IPS DF 19.7 (cell line): Measurements from ENCODE around the gene DTNBP1.

Source experiments
- DNase-seq: peaks from one replicate; pipeline ENCODE4 v3.0.0-alpha.2; 2013; ENCODE audit warnings: low read depth, low spot score

DTNBP1 gene

DNA sequence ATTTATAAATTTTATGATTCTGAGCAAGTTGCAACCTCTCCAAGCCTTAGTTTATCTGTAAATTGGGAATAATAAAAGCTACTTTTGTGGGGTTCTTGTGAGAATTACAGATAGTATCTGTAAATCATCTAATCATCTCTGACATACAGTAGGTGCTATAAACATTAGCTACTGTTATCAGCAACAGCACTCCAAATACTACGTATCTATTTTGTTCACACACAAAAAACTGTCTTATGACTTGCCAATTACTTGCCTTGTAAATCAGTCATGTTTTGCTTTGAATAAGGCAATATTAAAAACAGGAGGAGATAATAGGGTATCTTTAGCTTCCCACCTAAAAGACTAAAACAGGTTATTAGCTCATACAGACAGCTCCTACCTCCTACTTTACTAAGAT, 36.7 kb downstream of the DTNBP1 start:
- no peak for DNase-seq

GRCh38 chr6:15623276-15624116, 39.3 kb downstream of the DTNBP1 start:
- no peak for DNase-seq

- no peak for DNase-seq
Measured at GRCh38 chr6:15622045-15622740, 40.6 kb downstream of the DTNBP1 start.

DNA sequence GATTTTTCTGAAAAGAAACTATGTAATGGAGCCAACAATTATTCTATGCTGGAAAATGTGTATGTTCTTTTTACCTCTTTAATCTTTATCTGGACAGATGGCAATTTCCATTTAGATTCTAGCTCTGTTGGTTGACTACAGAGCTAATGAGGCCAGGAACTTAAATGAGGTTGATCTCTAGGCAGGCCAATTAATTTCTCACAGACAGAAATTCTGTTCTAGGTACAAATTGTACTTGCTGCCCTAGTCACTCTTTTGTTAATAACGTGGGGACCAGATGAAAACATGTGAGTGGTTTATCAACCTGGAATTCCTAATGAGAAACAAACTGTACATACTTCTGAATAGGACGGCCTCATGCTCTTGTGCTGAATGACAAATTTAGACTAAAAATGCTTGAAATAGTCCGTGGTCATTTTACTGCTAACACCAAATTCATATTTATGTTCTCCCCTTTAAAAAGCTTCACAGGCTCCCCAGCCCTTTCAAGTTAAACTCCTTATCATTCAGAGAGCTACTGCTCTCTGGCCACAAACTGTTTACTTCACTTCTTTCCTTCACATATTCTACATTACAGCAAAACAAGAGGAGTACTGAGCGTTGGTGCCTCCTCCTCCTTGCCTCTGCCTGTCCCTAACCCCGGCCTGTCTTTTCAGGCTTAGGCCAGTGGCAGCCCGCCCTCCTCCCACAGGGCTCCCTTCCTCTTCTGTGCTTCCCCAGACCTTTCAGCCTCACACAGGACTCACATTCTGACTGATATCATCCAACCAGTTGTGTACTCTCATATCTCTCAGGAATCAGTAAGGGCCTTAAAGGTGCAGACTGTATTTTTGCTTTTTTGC, 41.4 kb downstream of the DTNBP1 start:
- DNase-seq: no peak

DNA sequence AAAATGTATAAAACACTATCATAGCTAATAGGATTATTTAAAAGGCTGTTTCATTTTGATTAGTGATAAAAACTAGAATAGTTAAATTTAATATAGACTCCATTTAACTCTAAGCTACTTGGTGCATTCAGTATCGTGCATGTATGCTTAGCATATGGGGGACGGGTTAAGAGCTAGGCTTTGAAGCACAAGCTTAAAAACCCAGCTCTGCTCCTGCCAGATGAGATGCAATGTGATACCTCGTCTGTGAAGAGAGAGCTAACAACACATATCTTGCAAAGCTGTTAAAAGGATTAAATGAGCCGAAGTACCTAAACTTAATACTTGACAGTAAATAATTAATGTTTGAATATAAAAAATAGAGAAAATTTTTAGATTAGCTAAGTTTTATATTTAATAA, 42.2 kb downstream of the DTNBP1 start:
- no peak for DNase-seq

GRCh38 chr6:15619330-15619729, 43.5 kb downstream of the DTNBP1 start:
- DNase-seq: no peak

DNA sequence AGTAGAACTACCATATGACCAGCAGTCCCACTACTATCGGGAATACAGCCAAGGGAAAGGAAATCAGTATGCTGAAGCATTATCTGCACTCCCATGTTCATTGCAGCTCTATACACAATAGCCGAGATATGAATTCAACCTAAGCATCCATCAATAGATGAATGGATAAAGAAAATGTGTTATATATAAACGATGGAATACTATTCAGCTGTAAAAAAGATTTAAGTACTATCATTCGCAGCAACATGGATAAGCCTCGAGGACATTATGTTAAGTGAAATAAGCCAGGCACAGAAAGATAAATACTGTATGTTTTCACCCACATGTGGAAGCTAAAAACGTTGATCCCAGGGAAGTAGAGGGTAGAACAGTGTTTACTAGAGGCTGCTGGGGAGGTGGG, 44.1 kb downstream of the DTNBP1 start:
- no peak for DNase-seq

- DNase-seq: no peak
Measured at GRCh38 chr6:15616261-15616660, 46.6 kb downstream of the DTNBP1 start.

- DNase-seq: no peak
Measured at GRCh38 chr6:15615802-15616201, 47.0 kb downstream of the DTNBP1 start.

DNA sequence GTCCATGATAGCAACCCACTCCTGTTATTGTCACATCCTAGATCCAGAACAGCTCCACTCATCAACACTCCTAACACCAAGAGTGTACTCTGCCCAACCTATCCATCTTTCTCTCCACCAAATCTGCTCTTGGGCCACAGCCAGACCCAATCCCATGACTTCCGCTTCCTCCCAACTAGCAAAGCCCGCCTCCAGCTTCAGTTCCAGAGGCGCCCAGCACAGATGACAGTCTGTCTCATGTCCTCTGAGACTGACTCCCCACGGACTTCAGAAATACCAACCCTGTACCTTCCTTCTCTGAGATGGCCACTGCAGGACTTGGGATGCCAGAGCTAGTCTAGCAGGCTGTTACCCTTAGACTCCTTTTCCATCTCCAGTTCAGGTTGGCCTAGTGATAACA, 48.6 kb downstream of the DTNBP1 start:
- no peak for DNase-seq

DNA sequence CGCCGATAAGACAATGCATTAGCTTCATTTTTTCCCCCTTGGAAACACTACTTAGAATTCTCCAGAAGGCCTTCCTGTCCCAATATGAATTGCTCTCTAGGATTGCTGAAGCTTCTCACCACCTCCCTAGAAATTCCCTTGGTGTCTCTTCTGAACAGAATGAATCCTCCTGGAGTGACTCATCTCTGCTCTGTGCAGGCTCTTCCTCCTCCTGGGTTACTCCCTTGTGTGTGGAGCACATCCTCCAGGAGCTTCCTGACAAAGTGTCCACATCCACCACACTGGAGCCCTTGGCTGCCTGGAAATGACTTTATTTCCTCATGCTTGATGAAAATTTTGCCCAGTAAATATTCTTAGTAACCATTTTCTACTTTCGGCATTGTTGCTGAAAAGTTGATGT, 54.4 kb downstream of the DTNBP1 start:
- DNase-seq: no peak

- no peak for DNase-seq
Measured at GRCh38 chr6:15607603-15608002, 55.2 kb downstream of the DTNBP1 start.

DNA sequence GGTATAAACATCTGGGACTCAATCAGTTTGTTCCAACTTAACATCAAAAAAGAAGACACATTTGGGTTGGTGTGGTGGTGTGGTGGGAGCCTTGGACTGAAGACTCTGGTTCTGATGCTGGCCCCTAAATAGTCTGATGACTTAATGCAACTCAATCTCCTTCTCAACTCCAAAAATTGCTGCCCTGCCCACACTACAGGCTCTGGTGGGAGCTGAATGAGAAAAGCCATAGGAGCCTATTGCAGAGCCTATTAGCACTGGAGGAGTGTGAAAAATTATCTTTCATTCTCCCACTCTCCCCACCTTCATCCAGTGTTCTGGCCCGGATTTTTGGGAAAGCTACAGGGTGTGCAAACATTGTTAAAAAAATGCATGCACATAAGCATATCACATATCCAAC, 56.5 kb downstream of the DTNBP1 start:
- DNase-seq: no peak

DNA sequence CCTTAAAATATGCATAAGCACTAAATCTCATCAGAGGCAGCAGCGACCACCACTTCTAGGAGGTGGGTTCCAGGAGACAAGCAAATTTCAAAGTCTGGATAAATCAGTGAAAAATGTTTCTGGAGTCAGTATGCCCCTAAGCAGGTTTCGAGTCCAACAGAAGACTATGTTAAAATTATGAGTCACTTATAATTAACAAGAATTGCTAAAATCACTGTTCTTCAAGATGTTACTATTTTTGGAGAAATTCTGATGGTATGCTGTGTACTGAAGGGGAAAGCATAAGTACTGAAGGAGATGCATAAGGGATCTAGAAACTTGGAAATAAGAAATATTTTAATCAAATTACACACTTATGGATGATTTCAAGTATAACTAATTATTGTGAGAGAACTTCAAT, 58.0 kb downstream of the DTNBP1 start:
- no peak for DNase-seq

DNA sequence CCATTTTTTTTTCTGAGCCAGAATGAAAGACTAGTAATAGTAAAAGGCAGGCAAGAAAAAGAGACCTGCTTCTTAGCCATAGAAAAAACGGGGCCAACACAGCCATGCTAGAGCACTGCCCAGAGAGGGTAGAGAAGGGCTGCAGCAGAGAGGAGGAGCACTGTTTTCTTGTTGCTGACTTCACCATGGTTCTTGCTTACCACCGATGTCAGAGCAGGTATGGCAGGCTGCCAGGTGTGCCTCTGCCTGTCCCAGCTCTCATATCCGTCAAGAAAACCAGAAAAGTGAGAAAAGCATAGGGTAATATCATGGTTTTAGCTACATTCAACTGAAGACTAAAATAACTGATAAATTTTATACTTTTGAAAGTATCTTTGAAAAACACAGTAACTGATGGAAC, 60.7 kb downstream of the DTNBP1 start:
- DNase-seq: no peak

GRCh38 chr6:15598273-15598798, 64.5 kb downstream of the DTNBP1 start:
- no peak for DNase-seq

DNA sequence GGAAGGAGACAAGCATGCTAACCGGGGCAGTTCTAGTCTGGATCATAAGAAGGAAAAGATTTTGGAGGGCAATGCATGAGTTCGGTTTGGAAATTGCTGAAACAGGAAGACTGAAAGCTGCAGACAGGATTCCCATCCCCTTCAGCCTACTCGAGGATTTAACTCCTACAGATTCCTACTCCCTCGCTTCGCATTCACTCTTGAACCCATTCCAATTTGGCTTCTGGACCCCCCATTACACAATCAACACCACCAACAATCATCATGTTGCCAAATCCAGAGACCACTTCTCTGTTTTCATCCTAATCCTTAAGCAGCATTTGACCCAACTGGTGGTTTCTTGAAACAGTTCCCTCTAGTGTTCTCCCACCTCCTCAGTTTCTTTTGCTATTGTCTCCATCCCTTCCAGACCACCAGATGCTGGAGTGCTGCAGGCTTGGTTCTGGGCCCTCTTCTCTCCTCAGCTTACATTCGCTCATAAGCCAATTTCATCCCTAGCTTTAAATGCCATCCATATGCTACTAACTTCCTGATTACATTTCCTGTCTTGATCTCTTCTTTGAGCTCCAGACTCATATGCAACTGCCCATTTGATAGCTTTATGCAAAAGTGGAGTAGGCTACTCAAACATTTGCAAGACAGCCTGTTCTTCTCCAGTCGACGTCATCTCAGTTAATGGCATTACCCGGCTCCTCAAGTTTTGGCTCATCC, 66.5 kb downstream of the DTNBP1 start:
- DNase-seq: no peak

GRCh38 chr6:15595461-15596173, 67.2 kb downstream of the DTNBP1 start:
- no peak for DNase-seq

DNA sequence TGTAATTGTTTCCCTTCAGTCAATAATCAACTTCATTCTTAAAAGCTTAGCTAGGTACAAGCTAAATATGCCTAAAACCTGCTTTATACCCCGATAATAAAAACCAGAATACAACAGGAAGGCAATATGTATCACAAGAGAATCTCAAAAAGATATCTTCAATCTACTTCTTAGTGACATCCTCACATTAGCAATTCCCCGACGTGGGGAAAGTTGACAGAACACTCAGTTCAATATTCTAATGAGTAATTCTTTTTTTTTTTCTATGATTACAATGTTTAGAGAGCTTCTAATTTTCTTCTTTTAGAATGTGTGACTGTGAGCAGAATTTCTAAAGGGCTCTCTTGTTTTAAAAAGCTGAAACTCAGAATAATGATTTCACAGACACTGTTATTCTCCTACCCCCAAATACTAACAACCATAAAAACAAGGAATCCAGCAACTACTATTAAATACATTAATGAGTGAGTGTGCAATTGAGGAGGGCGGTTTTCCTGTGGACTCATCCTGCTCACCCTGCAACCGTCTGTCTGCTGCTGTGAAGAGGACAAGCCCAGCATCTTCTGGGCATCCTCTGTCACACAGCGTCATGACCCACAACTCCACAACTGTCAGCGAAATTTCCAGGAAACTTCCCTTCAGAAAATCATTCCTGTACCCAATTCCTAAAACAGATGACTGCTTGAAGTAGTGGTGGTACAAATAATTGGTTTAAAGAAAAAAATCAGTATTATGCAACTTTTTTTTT, 68.1 kb downstream of the DTNBP1 start:
- DNase-seq: no peak

- no peak for DNase-seq
Measured at GRCh38 chr6:15593798-15594197, 69.0 kb downstream of the DTNBP1 start.
